Activated CD8-positive, alpha-beta T cell treated with anti-CD3 and anti-CD28 coated beads for 36 hours (primary cell): ENCODE measurements around the gene DYSF. TPM values are rescaled to one million over a fixed set of nuclear protein-coding genes. Genes with fewer than 3 reads are reported as not detected.

ENCODE experiments used
- ATAC-seq: fragments of 200-7000 bp; cut with Tn5 transposase; one replicate; pipeline ENCODE4 v1.10.0; 2021; ENCODE audit warnings: mild to moderate bottlenecking, moderate library complexity
- CTCF ChIA-PET: fragments of 350-600 bp; sonication (Branson Sonifier 250); formaldehyde crosslinking; loops from one replicate; lab custom pipeline; 2021; ENCODE audit warnings: antibody characterized with exemption; lab: Charles Lee
- POLR2A ChIA-PET: fragments of 350-600 bp; sonication (Branson Sonifier 250); formaldehyde crosslinking; loops from one replicate; lab custom pipeline; 2021; ENCODE audit warnings: antibody characterized with exemption; lab: Charles Lee
- DNase-seq: peaks from one replicate; pipeline ENCODE4 v3.0.0-alpha.2; 2020
- H3K27ac Mint-ChIP-seq: one replicate; pipeline ENCODE4 v1.8.0; 2021; ENCODE audit warnings: mild to moderate bottlenecking, mixed read lengths
- H3K27me3 Mint-ChIP-seq: one replicate; pipeline ENCODE4 v1.8.0; 2021; ENCODE audit warnings: mixed read lengths
- H3K36me3 Mint-ChIP-seq: one replicate; pipeline ENCODE4 v1.8.0; 2021; ENCODE audit warnings: low read depth, mixed read lengths
- H3K4me1 Mint-ChIP-seq: one replicate; pipeline ENCODE4 v1.8.0; 2021; ENCODE audit warnings: low read depth, mixed read lengths
- H3K4me3 Mint-ChIP-seq: one replicate; pipeline ENCODE4 v1.8.0; 2021; ENCODE audit warnings: mild to moderate bottlenecking, moderate library complexity, mixed read lengths
- H3K9me3 Mint-ChIP-seq: one replicate; pipeline ENCODE4 v1.8.0; 2021; ENCODE audit warnings: mixed read lengths
- CTCF ChIP-seq: fragments of 200-600 bp; IDR thresholded peaks from one replicate; pipeline ENCODE4 v1.8.0; 2022; ENCODE audit warnings: antibody characterized with exemption, mild to moderate bottlenecking
- intact Hi-C: fragments of 100-400 bp; cut with micrococcal nuclease; formaldehyde crosslinking; loops from one replicate; pipeline ENCODE4 v1.10.0; 2022
- total RNA-seq, 2 experiments: library from RNA; stranded (reverse); gene quantifications; one replicate each; pipeline ENCODE4 v1.2.3, GENCODE V29; 2021

The DYSF gene
- total RNA-seq, 2 experiments from 2014 or later, result 3.5 to 3.8 TPM

GRCh38 chr2:71608441-71608840 lies 155.1 kb downstream of the DYSF start:
- no peak for TF ChIP-seq CTCF
- intact Hi-C loops, result no loop called here
- Mint-ChIP-seq H3K4me3 (no peak overlapping the region), H3K4me1 (peaks cover 3% of the 10 kb centered on the region), H3K36me3 (no peaks in the 10 kb centered on the region), H3K27me3 (peaks cover 9% of the 10 kb centered on the region), H3K27ac (no peak overlapping the region), H3K9me3 (no peaks in the 10 kb centered on the region)
- ChIA-PET POLR2A (no interaction called here), CTCF (no interaction called here)
- ATAC-seq (no peak), DNase-seq (no peak)

- ChIA-PET CTCF (interaction anchor here (1.0 kb wide), 1 partner anchor 541 kb away, joined by 3 read pairs; no protein-coding TSS in a partner anchor), POLR2A (no interaction called here)
- Mint-ChIP-seq H3K36me3 (no peaks in the 10 kb centered on the region), H3K27me3 (peaks cover 9% of the 10 kb centered on the region), H3K4me1 (peaks cover 3% of the 10 kb centered on the region), H3K27ac (no peak overlapping the region), H3K4me3 (no peak overlapping the region), H3K9me3 (no peaks in the 10 kb centered on the region)
- no peak for TF ChIP-seq CTCF
- no peak for ATAC-seq
- intact Hi-C loops, result no loop called here
- no peak for DNase-seq
Measured at GRCh38 chr2:71609029-71609428, 155.7 kb downstream of the DYSF start.

- no peaks in the 10 kb centered on the region for H3K36me3 Mint-ChIP-seq
- TF ChIP-seq CTCF, result no peak
- DNase-seq (no peak), ATAC-seq (no peak)
- peaks cover 9% of the 10 kb centered on the region for H3K27me3 Mint-ChIP-seq
- intact Hi-C loops, result no loop called here
- peaks cover 3% of the 10 kb centered on the region for H3K4me1 Mint-ChIP-seq
- POLR2A ChIA-PET, result no interaction called here
- H3K27ac Mint-ChIP-seq, result no peak overlapping the region
- H3K4me3 Mint-ChIP-seq, result no peak overlapping the region
- no peaks in the 10 kb centered on the region for H3K9me3 Mint-ChIP-seq
- CTCF ChIA-PET, result interaction anchor here (1.0 to 1.2 kb wide), 2 partner anchors 57 to 541 kb away, joined by 3 read pairs; no protein-coding TSS in a partner anchor
Measured at GRCh38 chr2:71609441-71609840, 156.1 kb downstream of the DYSF start.

- no peak overlapping the region for H3K27ac Mint-ChIP-seq
- CTCF ChIA-PET, result interaction anchor here (0.7 to 1.3 kb wide), 5 partner anchors 12 to 540 kb away, joined by 3 read pairs; no protein-coding TSS in a partner anchor
- no peaks in the 10 kb centered on the region for H3K9me3 Mint-ChIP-seq
- peaks cover 4% of the 10 kb centered on the region for H3K27me3 Mint-ChIP-seq
- H3K4me1 Mint-ChIP-seq, result peaks cover 2% of the 10 kb centered on the region
- intact Hi-C loops, result loop anchor here (5.0 kb wide), 1 partner anchor 187 kb away; no protein-coding TSS in a partner anchor
- TF ChIP-seq CTCF, result peak; percentile 26
- ATAC-seq, result peak; percentile 37
- POLR2A ChIA-PET, result no interaction called here
- no peaks in the 10 kb centered on the region for H3K36me3 Mint-ChIP-seq
- no peak overlapping the region for H3K4me3 Mint-ChIP-seq
- no peak for DNase-seq
Measured at GRCh38 chr2:71609958-71610357, 156.6 kb downstream of the DYSF start.

- ChIA-PET POLR2A (no interaction called here), CTCF (interaction anchor here (0.7 to 1.3 kb wide), 4 partner anchors 13 to 62 kb away, joined by 3 read pairs; no protein-coding TSS in a partner anchor)
- Mint-ChIP-seq H3K36me3 (no peaks in the 10 kb centered on the region), H3K4me1 (no peaks in the 10 kb centered on the region), H3K27ac (no peak overlapping the region), H3K4me3 (no peak overlapping the region), H3K9me3 (no peaks in the 10 kb centered on the region), H3K27me3 (peaks cover 1% of the 10 kb centered on the region)
- DNase-seq (no peak), ATAC-seq (no peak)
- TF ChIP-seq CTCF, result no peak
- intact Hi-C loops, result loop anchor here (5.0 kb wide), 1 partner anchor 187 kb away; no protein-coding TSS in a partner anchor
Measured at GRCh38 chr2:71610671-71611070, 157.3 kb downstream of the DYSF start.
